Bladder microvascular endothelial cell (primary cell): ENCODE measurements around the gene DLX4. TPM values are rescaled to one million over a fixed set of nuclear protein-coding genes. Genes with fewer than 3 reads are reported as not detected.

Experiments used
- total RNA-seq: library from RNA; depleted of rRNA; stranded (reverse); fragments of >200 nt; gene quantifications from 2 replicates; pipeline ENCODE4 v1.2.3, GENCODE V29; 2014

DLX4 gene, protein sequence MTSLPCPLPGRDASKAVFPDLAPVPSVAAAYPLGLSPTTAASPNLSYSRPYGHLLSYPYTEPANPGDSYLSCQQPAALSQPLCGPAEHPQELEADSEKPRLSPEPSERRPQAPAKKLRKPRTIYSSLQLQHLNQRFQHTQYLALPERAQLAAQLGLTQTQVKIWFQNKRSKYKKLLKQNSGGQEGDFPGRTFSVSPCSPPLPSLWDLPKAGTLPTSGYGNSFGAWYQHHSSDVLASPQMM
- not detected in 2 replicates for total RNA-seq

GRCh38 chr17:49969134-49969759 is at the start of gene DLX4:
DLX4 (plus strand) TSS chr17:49969190; CDS start chr17:49969469, 279 bp downstream.

GRCh38 chr17:49995055-49995738 is 26.2 kb downstream of the DLX4 start, which contains the start of gene DLX3:
DLX3 (minus strand) TSS chr17:49995224; CDS start chr17:49994998, 226 bp downstream.

Other genes with a start within 250 kb of the DLX4 start
- 7.0 and 9.1 TPM in 2 replicates for gene FAM117A, start 205.1 kb upstream of the DLX4 start, total RNA-seq
- 40.5 and 42.4 TPM in 2 replicates for gene KAT7, start 180.5 kb upstream of the DLX4 start, total RNA-seq
- gene TAC4, start 121.1 kb upstream of the DLX4 start, total RNA-seq = not detected in 2 replicates
- gene DLX3, start 26.0 kb downstream of the DLX4 start, total RNA-seq = not detected in 2 replicates
- gene ITGA3, start 86.9 kb downstream of the DLX4 start, total RNA-seq = 66.2 and 285 TPM in 2 replicates
- 11.0 and 15.2 TPM in 2 replicates for gene PDK2, start 126.2 kb downstream of the DLX4 start, total RNA-seq
- gene SAMD14, start 161.0 kb downstream of the DLX4 start, total RNA-seq = 2.9 and 14.1 TPM in 2 replicates
- 23.8 and 31.8 TPM in 2 replicates for gene PPP1R9B, start 181.5 kb downstream of the DLX4 start, total RNA-seq
- gene SGCA, start 196.8 kb downstream of the DLX4 start, total RNA-seq = not detected in 2 replicates
- 7.6 and 45.2 TPM in 2 replicates for gene COL1A1, start 232.4 kb downstream of the DLX4 start, total RNA-seq